Ascending aorta (tissue), 2 donors: ENCODE results near the gene TMEM266. TPM values are rescaled to one million over a fixed set of nuclear protein-coding genes. Genes with fewer than 3 reads are reported as not detected.

Experiments used
- DNase-seq, 2 donors: peaks; one replicate each; pipeline ENCODE4 v3.0.0-alpha.2; 2019; ENCODE audit warnings: low spot score in 2 of 2
- H3K27ac ChIP-seq, 2 donors: fragments of 200-600 bp; sonication (generic); one replicate each; pipeline ENCODE4 v1.5.1; 2016 to 2017; ENCODE audit warnings: mild to moderate bottlenecking in 1 of 2
- H3K27me3 ChIP-seq: fragments of 200-600 bp; sonication (generic); one replicate; pipeline ENCODE4 v1.5.1; 2017
- H3K36me3 ChIP-seq, 2 donors: fragments of 200-600 bp; sonication (generic); one replicate each; pipeline ENCODE4 v1.5.1; 2016
- H3K4me1 ChIP-seq, 2 donors: fragments of 200-600 bp; sonication (generic); one replicate each; pipeline ENCODE4 v1.5.1; 2016 to 2017; ENCODE audit warnings: mild to moderate bottlenecking in 1 of 2
- H3K4me3 ChIP-seq, 2 donors: fragments of 200-600 bp; sonication (generic); one replicate each; pipeline ENCODE4 v1.5.1; 2016 to 2017; ENCODE audit warnings: mild to moderate bottlenecking in 1 of 2
- H3K9me3 ChIP-seq, 2 donors: fragments of 200-600 bp; sonication (generic); one replicate each; pipeline ENCODE4 v1.5.1; 2016
- intact Hi-C: fragments of 100-400 bp; cut with DNase I; formaldehyde crosslinking; loops from one replicate; pipeline ENCODE4 v1.15.1; 2023
- total RNA-seq: library from RNA; depleted of rRNA; stranded (reverse); fragments of >200 nt; gene quantifications from one replicate; pipeline ENCODE4 v1.1.0, GENCODE V29; 2016
- TF ChIP-seq, protein P1 (sequence below), 3 experiments: fragments of 200-600 bp in 2 of 3; fragments of 450-650 bp in 1 of 3; sonication (generic) in 2 of 3; IDR thresholded peaks; one replicate each; pipeline ENCODE4 v1.5.1; 2016 to 2019; ENCODE audit warnings: antibody characterized with exemption in 3 of 3, mild to moderate bottlenecking in 1 of 3, moderate library complexity in 1 of 3

TMEM266 gene
- total RNA-seq, 1 donor from 2014 or later = not detected

- TF ChIP-seq, protein P1, sequence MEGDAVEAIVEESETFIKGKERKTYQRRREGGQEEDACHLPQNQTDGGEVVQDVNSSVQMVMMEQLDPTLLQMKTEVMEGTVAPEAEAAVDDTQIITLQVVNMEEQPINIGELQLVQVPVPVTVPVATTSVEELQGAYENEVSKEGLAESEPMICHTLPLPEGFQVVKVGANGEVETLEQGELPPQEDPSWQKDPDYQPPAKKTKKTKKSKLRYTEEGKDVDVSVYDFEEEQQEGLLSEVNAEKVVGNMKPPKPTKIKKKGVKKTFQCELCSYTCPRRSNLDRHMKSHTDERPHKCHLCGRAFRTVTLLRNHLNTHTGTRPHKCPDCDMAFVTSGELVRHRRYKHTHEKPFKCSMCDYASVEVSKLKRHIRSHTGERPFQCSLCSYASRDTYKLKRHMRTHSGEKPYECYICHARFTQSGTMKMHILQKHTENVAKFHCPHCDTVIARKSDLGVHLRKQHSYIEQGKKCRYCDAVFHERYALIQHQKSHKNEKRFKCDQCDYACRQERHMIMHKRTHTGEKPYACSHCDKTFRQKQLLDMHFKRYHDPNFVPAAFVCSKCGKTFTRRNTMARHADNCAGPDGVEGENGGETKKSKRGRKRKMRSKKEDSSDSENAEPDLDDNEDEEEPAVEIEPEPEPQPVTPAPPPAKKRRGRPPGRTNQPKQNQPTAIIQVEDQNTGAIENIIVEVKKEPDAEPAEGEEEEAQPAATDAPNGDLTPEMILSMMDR (IDR thresholded peaks at IDR 0.05) = no peak
- intact Hi-C loops = no loop called here
- Histone ChIP-seq H3K9me3 (no peaks in the 10 kb centered on the region), H3K36me3 (no peaks in the 10 kb centered on the region), H3K27me3 (no peaks in the 10 kb centered on the region), H3K4me1 (peaks cover 7 to 17% of the 10 kb centered on the region in 2 donors), H3K27ac (no peak overlapping the region), H3K4me3 (no peak overlapping the region)
- DNase-seq = no peak
Observed at GRCh38 chr15:76175442-76175841, 115.7 kb downstream of the TMEM266 start.

- no peak overlapping the region for H3K4me3 ChIP-seq
- H3K36me3 ChIP-seq = no peaks in the 10 kb centered on the region
- H3K27ac ChIP-seq = no peak overlapping the region
- no peak for DNase-seq
- intact Hi-C loops = loop anchor here (2.0 kb wide), 1 partner anchor 25 kb away; no protein-coding TSS in a partner anchor
- H3K27me3 ChIP-seq = no peaks in the 10 kb centered on the region
- no peaks in the 10 kb centered on the region for H3K9me3 ChIP-seq
- peaks cover 7 to 17% of the 10 kb centered on the region in 2 donors for H3K4me1 ChIP-seq
- TF ChIP-seq, protein P1 (IDR thresholded peaks at IDR 0.05) = no peak
Observed at GRCh38 chr15:76176059-76176458, 116.3 kb downstream of the TMEM266 start.

GRCh38 chr15:76176487-76177085 is 116.8 kb downstream of the TMEM266 start:
- Histone ChIP-seq H3K9me3 (no peaks in the 10 kb centered on the region), H3K27me3 (no peaks in the 10 kb centered on the region)

GRCh38 chr15:76177491-76178040 is 117.8 kb downstream of the TMEM266 start:
- Histone ChIP-seq H3K9me3 (no peaks in the 10 kb centered on the region), H3K27me3 (no peaks in the 10 kb centered on the region), H3K36me3 (no peaks in the 10 kb centered on the region), H3K4me3 (peak overlapping the region in 1 of 2 donors; percentile 38), H3K27ac (peak overlapping the region; percentile 38 to 45), H3K4me1 (peaks cover 7 to 17% of the 10 kb centered on the region in 2 donors)
- TF ChIP-seq, protein P1 (IDR thresholded peaks at IDR 0.05) = no peak
- DNase-seq = peak; percentile 76 to 91
- intact Hi-C loops = loop anchor here (2.0 kb wide), 1 partner anchor 27 kb away; no protein-coding TSS in a partner anchor

More at GRCh38 chr15:76176487-76177085, 116.8 kb downstream of the TMEM266 start:
- H3K36me3 ChIP-seq = no peaks in the 10 kb centered on the region
- no peak overlapping the region for H3K4me3 ChIP-seq
- H3K4me1 ChIP-seq = peaks cover 7 to 17% of the 10 kb centered on the region in 2 donors
- intact Hi-C loops = loop anchor here (2.0 kb wide), 1 partner anchor 26 kb away; no protein-coding TSS in a partner anchor
- DNase-seq = no peak
- TF ChIP-seq, protein P1 (IDR thresholded peaks at IDR 0.05) = no peak
- H3K27ac ChIP-seq = peak overlapping the region in 1 of 2 donors; percentile 7

DNA sequence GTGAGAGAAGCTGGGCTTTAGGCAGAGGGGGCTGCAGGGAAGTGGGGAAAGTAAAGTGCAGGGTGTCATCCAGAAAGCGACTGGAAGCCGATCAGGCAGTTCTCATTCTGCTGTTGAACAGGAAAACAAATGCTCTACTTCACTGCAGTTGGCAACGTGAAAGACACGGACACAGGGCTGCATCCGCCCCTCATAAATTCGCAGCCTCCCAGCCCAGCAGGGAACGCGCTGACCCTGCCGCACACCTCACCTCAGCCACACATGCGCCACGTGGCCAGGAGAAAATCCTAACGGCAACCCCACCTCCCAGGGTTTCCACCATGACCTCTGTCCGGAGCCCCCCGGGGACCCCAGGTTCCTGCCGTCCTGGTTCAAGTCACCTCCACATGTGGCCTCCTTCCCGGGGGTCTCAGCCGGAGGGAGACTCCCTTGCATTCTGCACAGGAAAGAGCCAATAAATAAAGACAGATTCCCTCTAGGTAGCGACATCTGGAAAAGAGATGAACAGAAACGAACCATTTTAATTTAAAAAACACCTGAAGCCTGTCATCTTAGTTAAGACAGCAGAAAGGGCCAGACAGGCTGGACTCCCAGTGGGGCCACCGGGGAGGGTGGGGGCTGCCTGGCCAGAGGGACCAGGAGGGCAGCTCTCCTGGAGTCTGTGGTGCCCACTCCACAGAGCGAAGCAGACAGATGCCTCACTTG is 118.7 kb downstream of the TMEM266 start:
- Histone ChIP-seq H3K27me3 (no peaks in the 10 kb centered on the region), H3K27ac (peak overlapping the region in 1 of 2 donors; percentile 45)

More for the DNA sequence above, 118.7 kb downstream of the TMEM266 start:
- Histone ChIP-seq H3K4me3 (peak overlapping the region in 1 of 2 donors; percentile 38), H3K4me1 (peaks cover 7 to 17% of the 10 kb centered on the region in 2 donors), H3K36me3 (no peaks in the 10 kb centered on the region), H3K9me3 (no peaks in the 10 kb centered on the region)
- TF ChIP-seq, protein P1 (IDR thresholded peaks at IDR 0.05) = no peak
- DNase-seq = no peak
- intact Hi-C loops = no loop called here
